ENCODE results near the gene KREMEN2. TPM values are rescaled to one million over a fixed set of nuclear protein-coding genes. Genes with fewer than 3 reads are reported as not detected.

The KREMEN2 gene
- total RNA-seq, 1 donor from 2014 or later: 0.31 TPM

GRCh38 chr16:3001316-3001715 lies 37.2 kb downstream of the KREMEN2 start:
- Mint-ChIP-seq H3K36me3 (ENCODE audit: insufficient read depth) (peaks cover 1% of the 10 kb centered on the region), H3K27ac (no peak overlapping the region), H3K9me3 (ENCODE audit: low read depth) (no peaks in the 10 kb centered on the region), H3K4me1 (ENCODE audit: low read depth) (peaks cover 4% of the 10 kb centered on the region), H3K4me3 (ENCODE audit: low read depth) (no peak overlapping the region), H3K27me3 (no peaks in the 10 kb centered on the region)
- TF ChIP-seq CTCF (IDR thresholded peaks at IDR 0.05; ENCODE audit: unreplicated experiment): no peak
- DNase-seq (ENCODE audit: low spot score, unreplicated experiment): no peak

GRCh38 chr16:3003582-3004270 lies 39.7 kb downstream of the KREMEN2 start:
- H3K9me3 Mint-ChIP-seq (ENCODE audit: low read depth): no peaks in the 10 kb centered on the region
- peak; percentile 49 for TF ChIP-seq CTCF (IDR thresholded peaks at IDR 0.05; ENCODE audit: unreplicated experiment)
- peak overlapping the region; percentile 67 for H3K4me3 Mint-ChIP-seq (ENCODE audit: low read depth)
- peaks cover 1% of the 10 kb centered on the region for H3K36me3 Mint-ChIP-seq (ENCODE audit: insufficient read depth)
- peak; percentile 95 for DNase-seq (ENCODE audit: low spot score, unreplicated experiment)
- H3K27me3 Mint-ChIP-seq: no peaks in the 10 kb centered on the region
- H3K4me1 Mint-ChIP-seq (ENCODE audit: low read depth): peaks cover 28% of the 10 kb centered on the region
- H3K27ac Mint-ChIP-seq: peak overlapping the region; percentile 74

GRCh38 chr16:3004319-3004718 lies 40.2 kb downstream of the KREMEN2 start:
- H3K9me3 Mint-ChIP-seq (ENCODE audit: low read depth): no peaks in the 10 kb centered on the region
- peak overlapping the region; percentile 83 for H3K4me3 Mint-ChIP-seq (ENCODE audit: low read depth)
- no peak overlapping the region for H3K27ac Mint-ChIP-seq
- no peak for TF ChIP-seq CTCF (IDR thresholded peaks at IDR 0.05; ENCODE audit: unreplicated experiment)
- no peaks in the 10 kb centered on the region for H3K27me3 Mint-ChIP-seq
- peaks cover 1% of the 10 kb centered on the region for H3K36me3 Mint-ChIP-seq (ENCODE audit: insufficient read depth)
- peaks cover 32% of the 10 kb centered on the region for H3K4me1 Mint-ChIP-seq (ENCODE audit: low read depth)
- no peak for DNase-seq (ENCODE audit: low spot score, unreplicated experiment)

GRCh38 chr16:3004781-3005284 lies 40.8 kb downstream of the KREMEN2 start:
- Mint-ChIP-seq H3K36me3 (ENCODE audit: insufficient read depth) (peaks cover 1% of the 10 kb centered on the region), H3K27ac (peak overlapping the region; percentile 98), H3K27me3 (no peaks in the 10 kb centered on the region), H3K9me3 (ENCODE audit: low read depth) (no peaks in the 10 kb centered on the region), H3K4me1 (ENCODE audit: low read depth) (peaks cover 36% of the 10 kb centered on the region), H3K4me3 (ENCODE audit: low read depth) (peak overlapping the region; percentile 83)
- no peak for DNase-seq (ENCODE audit: low spot score, unreplicated experiment)
- no peak for TF ChIP-seq CTCF (IDR thresholded peaks at IDR 0.05; ENCODE audit: unreplicated experiment)

GRCh38 chr16:3007059-3007956 lies 43.2 kb downstream of the KREMEN2 start:
- Mint-ChIP-seq H3K4me3 (ENCODE audit: low read depth) (peak overlapping the region; percentile 59), H3K9me3 (ENCODE audit: low read depth) (no peaks in the 10 kb centered on the region), H3K27me3 (no peaks in the 10 kb centered on the region), H3K36me3 (ENCODE audit: insufficient read depth) (no peaks in the 10 kb centered on the region), H3K27ac (peak overlapping the region; percentile 97), H3K4me1 (ENCODE audit: low read depth) (peaks cover 43% of the 10 kb centered on the region)
- DNase-seq (ENCODE audit: low spot score, unreplicated experiment): no peak
- no peak for TF ChIP-seq CTCF (IDR thresholded peaks at IDR 0.05; ENCODE audit: unreplicated experiment)

Data from progenitor cell of endocrine pancreas (in vitro differentiated cells).